RPMI7951 (cell line): ENCODE results near the gene TMIE. TPM values are rescaled to one million over a fixed set of nuclear protein-coding genes. Genes with fewer than 3 reads are reported as not detected.
"Not testable (repeated sequence)": the region's sequence is repeated elsewhere in the genome, so short reads cannot be mapped to it uniquely, and the experiment has no call there.

Source experiments
- DNase-seq: peaks from one replicate; pipeline ENCODE4 v3.0.0-alpha.2; 2012; ENCODE audit warnings: low read depth
- total RNA-seq: library from RNA; depleted of rRNA; stranded (reverse); fragments of >200 nt; shearing (Covaris generic); gene quantifications from 2 replicates; pipeline ENCODE4 v1.2.3, GENCODE V29; 2014

Gene TMIE
- total RNA-seq, 1 experiment from 2014 or later = not detected

- DNase-seq = no peak
These were observed 21.3 kb downstream of the TMIE start for GRCh38 chr3:46722443-46722842.

- DNase-seq = no peak
These were observed 23.2 kb downstream of the TMIE start for GRCh38 chr3:46724424-46724823.

GRCh38 chr3:46725621-46726314 is 24.6 kb downstream of the TMIE start:
- DNase-seq = no peak

DNA sequence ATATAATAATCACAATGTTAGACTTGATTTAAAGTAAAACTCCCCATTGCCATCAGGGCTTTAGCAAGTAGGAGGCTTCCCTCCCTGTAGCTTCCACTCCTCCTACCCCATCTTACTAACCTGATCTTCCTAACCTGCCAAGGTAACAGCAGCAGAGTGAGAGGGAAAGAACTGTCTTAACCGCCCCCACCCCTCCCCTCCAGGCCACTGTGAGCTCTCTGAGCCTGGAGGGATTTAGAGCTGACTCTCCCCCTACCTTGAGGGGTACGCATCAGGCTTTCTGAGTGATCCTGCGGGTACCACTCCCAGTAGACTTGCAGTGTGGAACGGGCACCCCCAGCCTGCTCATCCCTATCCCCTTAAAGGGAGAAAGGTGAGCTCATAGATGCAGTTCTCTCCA is 27.8 kb downstream of the TMIE start:
- DNase-seq = no peak

- no peak for DNase-seq
These were observed 29.6 kb downstream of the TMIE start for GRCh38 chr3:46730819-46731218.

- DNase-seq = no peak
These were observed 30.6 kb downstream of the TMIE start for GRCh38 chr3:46731795-46732194.

DNA sequence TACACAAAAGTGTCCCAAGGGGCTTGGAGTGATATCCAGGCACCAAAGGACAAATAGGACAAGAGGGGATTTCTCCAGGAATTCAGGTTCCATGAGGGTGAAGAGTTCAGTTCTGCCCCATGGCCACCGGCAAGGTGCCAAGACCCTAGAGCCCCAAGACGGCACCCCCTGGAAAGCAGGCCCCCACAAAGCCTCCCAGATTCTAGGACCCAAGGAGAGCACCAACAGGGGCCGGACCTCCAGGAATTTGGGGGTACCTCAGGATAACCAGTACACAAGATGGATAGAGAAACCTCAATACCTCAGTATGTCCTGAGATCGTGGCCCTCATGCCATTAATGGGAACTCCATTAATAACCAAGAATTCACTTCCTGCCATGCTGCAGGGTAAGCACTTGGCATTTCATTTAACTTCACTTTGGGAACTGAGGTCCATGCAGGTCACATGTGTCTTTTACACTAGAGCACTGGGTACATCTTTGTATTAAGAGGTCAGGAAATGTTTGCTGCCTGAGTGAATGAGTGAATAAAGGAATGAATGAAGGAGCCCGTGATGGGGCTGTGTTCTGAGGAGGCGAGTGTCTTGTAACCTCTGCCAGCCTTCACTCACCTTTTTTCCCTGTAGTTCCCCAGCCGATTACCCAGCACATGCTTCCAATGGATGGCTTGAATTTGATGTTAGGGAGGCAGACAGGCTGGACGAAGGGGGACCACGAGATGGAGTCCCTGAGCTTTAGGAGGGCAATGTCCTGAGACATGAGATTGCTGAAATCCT is 32.0 kb downstream of the TMIE start:
- DNase-seq = peak; percentile 46

DNA sequence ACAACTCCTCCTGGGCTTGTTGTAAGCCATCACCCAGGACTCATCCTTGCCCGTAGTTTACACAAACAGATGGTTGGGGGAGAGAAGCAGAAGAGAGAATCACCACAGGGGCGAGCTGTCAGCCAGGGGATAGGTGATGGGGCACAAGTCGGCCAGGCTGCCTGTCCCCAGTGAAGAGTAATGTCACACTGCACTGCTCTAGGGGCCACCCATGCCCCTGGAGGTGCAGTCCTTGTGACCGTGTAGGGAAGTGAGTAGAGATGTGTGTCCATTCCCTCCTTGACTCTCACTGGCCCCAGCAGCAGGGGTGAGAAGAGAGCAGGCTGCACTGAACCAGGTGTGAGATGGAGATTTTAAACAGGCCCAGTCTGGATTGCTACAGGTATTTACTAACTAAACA is 33.6 kb downstream of the TMIE start:
- no peak for DNase-seq

GRCh38 chr3:46736006-46736872 is 35.0 kb downstream of the TMIE start:
- DNase-seq = no peak

GRCh38 chr3:46737329-46737731 is 36.1 kb downstream of the TMIE start:
- DNase-seq = no peak

DNA sequence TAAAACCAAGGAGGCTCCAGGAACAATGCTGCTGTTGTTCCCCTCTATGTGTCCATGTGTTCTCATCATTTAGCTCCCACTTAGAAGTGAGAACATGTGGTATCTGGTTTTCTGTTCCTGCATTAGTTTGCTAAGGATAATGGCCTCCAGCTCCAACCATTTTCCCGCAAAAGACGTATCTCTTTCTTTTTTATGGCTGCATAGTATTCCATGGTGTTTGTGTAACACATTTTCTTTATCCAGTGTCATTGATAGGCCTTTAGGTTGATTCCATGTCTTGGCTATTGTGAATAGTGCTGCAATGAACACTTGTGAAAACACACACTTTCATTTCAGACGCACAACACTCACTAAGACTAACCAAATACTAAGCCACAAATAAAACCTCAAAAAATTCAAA is 38.4 kb downstream of the TMIE start:
- DNase-seq = not testable (repeated sequence)

- DNase-seq = no peak
These were observed 41.9 kb downstream of the TMIE start for GRCh38 chr3:46742992-46743585.

GRCh38 chr3:46746711-46747110 is 45.5 kb downstream of the TMIE start:
- DNase-seq = no peak

GRCh38 chr3:46748170-46748569 is 47.0 kb downstream of the TMIE start:
- DNase-seq = no peak

DNA sequence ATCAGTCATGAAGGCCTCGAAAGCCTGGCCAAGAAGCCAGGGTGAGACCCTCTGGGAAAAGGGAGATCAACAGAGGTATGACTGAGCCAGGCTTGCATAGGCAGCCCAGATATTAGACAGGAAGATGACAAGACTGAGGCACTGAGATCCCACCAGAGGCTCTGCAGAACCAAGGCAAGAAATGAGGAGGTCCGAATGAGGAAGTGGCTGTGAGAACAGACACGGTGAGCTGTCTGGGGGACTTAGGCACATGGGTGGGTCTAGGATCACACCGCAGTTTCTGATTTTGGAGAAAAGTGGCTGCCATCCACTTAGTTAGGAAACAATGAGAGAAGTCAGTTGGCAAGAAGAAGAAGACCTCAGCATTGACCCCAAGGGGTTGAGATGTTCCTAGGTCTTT is 47.9 kb downstream of the TMIE start:
- no peak for DNase-seq

DNA sequence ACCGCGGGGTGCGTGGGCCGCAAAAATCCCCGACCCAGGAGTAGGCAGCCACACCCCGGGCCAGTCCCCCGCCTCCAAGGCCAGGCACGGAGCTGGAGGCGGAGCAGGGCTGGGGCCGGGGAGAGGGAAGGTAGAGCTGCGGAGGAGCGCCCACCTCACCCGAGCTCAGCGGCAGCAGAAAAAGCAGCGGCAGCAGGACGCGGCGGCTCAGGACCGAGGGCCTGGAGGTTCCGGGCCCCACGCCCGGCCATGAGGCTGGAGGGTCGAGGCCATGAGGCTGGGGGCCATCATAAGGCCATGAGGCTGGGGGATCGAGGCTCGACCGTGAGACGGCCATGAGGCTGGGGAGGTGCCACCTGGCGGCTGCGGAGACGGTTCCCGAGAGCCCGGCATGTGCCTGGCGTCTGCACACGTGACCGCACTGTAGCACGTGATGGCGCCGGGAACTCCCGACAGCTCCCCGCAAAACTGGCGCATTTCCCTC is 49.4 kb downstream of the TMIE start:
- no peak for DNase-seq

DNA sequence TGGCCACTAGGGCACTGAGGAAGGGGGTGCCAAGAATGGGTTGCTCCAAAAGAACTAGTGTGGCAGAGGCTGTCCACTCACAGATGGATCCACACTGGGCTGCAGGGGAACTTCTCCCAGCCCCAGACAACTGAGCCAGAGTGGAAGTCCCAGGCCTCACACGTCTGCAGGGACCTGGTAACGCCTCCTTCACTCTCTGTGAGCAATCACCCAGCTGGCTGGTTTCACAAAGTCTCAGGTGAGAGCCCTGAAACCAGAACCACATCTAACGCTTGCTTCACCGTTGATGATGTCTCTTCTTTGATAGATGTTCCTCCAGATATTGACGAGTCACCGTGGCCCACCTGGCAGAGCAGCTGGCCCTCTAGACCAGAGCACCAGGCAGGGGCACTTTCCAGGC is 51.9 kb downstream of the TMIE start:
- not testable (repeated sequence) for DNase-seq

DNA sequence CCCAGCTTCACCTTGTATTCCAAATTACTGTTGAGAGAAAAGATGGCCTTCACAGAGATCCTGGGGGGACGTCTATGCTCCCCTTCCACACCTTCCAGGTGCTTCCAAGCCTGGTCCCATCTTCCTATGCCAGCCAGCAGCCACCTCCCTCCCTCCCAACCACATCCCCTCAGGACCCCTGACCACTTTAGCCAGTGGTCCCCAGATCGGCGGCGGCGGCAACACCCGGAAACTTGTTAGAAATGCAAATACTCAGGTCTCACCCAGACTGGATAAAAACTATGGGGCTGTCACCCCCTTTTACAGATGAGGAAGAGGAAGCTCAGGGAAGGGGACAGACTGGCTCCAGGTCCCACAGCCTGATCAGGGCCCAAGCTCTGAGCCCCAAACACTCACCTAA is 54.5 kb downstream of the TMIE start:
- no peak for DNase-seq

DNA sequence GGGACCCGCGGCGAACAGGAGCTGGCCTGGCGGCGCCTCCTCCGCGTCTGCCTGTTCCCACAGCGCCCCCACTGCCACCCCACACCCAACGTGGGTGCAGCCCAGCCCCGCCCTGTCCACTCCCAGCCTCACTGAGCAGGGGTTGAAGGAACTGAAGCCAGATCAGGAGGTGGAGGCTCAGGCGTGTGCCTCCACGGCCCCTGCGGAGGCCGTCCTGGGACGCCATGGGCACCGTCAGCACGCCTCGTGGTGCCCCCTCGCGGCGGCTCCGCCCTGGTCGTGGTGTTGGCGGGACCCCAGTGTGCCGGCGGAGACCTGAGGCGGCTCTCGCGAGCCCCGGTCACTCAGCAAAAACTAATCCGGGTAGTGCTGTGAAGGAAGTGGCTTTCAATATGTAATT is 55.5 kb downstream of the TMIE start:
- no peak for DNase-seq

DNA sequence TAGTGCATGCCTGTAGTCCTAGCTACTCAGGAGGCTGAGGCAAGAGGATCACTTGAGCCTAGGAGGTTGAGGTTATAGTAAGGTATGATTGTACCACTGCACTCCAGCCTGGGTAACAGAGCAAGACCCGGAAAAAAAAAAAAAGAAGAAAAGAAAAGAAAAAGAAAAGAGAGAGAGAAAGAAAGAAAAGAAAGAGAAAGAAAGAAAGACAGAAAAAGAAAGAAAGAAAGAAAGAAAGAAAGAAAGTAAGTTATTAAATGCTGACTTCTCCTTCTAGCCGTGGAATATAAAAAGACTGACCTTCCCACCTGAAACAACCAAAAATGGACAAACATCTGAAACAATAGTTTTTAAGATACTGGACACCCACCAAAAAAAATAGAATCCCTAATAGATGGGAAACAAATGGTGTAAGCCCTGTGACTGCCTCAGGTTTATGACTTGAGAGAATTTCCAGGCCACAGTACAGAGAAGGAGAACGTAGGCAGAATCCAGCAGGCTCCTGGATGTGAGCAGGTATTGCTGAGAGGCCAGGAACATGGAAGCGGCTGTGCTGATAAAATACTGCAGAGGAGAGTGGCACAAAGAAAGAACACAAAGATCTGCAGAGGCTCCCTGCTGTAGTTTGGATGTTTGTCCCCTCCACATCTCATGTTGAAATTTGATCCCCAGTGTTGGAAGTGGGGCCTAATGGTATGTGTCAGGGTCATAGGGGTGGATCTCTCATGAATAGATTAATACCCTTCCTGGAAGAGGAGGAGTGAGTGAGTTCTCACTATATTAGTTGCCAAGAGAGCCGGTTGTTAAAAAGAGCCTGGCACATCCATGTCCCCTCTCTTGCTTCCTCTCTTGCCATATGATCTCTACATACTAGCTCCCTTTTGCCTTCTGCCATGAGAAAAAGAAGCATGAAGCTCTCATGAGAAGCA is 58.3 kb downstream of the TMIE start:
- DNase-seq = no peak
